UCSD-AML1 (cell line): Measurements from ENCODE around the gene WWOX.

Experiments
- DNase-seq: peaks from one replicate; lab custom pipeline; 2025; ENCODE audit not compliant: unreplicated experiment; lab: John Stamatoyannopoulos, UW

The WWOX gene

DNA sequence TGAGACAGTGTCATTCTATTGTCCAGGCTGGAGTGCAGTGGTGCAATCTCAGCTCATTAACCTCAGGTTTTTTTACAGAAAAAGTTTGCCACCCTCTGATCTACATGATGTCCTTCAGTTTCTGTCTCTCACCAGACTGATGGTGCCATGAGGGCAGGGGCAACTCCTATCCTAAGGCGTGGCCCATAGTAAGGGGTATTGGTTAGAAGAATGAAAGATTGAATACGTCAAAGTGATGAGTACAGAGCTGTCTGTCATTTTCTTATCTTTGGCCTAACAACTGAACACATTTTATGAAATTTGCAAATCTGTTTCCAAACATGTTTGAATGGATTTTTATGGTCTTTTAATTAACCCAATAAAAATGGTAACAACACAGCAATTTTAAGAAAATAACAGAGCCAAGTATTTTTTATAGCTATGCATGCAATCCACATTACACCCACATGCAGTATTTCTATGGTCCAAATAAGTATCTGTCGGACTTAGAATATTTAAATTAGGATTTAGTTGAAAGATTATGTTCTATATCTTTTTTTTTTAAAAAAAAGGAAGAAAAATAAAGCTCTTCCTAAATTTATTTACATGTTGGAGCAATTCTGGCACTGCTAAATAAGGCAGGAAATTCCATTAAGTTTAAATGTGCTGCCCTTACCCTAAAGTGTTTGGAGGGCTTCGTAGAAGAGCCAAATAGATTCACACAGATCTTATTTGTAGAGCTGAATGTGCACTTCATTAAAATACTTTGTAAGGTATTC, 192.8 kb downstream of the WWOX start:
- no peak for DNase-seq

DNA sequence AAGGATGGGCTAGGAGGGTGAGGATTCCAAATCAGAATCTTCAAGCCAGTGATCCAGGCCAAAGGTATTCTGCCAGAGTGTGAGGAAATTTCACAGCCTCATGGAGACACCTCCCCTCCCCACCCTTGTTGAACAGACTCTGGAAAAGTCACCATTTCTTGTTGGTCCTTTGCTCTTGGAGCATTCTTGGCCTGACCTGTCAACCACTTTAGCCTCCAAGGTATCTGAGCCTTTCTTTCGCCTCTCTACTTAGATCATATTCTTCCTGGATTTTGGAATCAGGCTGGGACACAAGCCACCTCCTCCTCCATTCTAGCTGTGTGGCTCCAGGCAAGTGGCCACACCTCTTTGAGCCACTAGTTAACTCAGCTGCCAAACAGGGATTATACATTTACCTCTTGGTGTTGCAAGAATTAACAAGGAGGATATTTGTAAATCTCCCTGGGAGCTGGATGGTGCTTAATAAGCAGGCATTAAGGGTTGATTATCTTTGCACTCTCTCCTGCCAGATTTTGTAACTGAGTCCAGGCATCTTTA, 193.5 kb downstream of the WWOX start:
- DNase-seq, result no peak

- DNase-seq, result no peak
These were observed 195.2 kb downstream of the WWOX start for GRCh38 chr16:78294538-78295225.

GRCh38 chr16:78297066-78297666, 197.7 kb downstream of the WWOX start:
- no peak for DNase-seq

DNA sequence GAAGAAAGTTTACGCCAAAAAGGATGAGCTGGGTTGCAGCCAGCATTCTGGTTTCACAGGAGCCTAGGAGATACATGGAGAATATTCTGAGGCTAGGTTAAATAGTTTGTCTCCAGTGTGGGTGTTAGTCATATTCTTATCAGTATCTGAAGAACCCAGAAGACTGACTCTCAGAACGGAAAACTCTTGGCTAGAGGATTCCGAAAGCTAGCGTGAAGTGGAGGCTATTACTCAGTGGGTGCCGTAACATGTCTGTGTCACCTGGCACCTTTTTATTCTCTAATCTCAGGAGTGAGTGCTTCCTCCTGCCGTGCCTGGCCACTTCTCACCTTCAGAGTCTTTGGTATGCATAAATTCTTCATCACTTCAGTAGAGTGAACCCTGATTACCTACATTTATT, 199.5 kb downstream of the WWOX start:
- DNase-seq, result no peak

DNA sequence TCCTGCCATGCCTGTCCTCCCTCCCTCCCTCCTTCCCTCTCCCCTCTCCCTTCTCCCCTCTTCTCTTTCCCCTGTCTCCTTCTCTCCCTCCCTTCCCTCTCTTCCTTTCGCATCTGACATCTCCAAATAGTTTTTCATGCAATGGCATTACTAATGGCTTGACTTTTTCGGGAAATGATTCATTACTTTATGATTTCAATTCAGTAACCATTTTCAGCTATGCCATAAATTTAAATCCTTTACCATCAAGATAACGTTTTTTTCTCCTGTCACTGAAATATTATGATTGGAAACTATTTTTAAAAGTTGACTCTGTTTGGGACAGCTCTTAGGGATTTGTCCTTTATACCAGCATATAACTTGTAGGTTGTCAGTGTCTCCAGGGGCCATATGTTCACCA, 201.0 kb downstream of the WWOX start:
- DNase-seq, result no peak

DNA sequence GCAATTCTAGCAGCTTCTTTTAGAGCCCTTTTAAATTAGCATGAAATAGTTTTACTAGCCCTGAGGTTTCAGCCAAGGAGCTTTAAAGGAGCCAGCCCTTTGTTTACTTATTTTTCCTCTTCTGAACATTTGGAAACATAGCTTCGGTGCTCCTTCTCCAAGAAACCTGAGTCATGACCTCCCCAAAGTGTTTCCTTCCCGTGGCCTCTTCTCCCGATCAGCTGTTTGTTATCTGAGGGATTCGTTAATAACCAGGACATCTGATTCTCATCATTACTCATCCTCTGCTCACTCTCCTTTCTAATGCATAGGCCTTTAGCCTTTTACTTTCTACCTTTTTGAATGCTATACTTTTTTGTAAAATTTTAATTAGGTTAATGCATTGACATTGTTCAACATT, 204.5 kb downstream of the WWOX start:
- DNase-seq, result no peak

DNA sequence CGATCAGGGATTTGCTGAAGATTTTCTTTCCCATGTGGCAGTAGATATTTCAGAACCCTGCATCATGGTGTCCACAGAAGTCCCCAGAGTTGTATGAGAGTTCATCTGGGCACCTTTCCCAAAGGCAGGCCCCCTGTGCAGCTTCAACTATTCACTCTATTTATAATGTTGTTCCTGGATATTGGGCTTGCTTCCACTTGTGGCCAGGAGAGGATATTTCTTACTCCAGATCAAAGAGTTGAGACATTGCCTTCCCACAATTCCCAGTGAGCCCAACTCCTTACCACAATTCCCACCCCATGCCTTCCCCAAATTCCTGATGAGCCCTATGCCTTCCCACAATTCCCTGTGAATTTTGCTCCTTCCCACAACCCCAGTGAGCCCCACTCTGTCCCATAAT, 206.9 kb downstream of the WWOX start:
- no peak for DNase-seq

- DNase-seq, result no peak
These were observed 208.5 kb downstream of the WWOX start for GRCh38 chr16:78307824-78308528.

- DNase-seq, result no peak
These were observed 210.3 kb downstream of the WWOX start for GRCh38 chr16:78309763-78310162.

DNA sequence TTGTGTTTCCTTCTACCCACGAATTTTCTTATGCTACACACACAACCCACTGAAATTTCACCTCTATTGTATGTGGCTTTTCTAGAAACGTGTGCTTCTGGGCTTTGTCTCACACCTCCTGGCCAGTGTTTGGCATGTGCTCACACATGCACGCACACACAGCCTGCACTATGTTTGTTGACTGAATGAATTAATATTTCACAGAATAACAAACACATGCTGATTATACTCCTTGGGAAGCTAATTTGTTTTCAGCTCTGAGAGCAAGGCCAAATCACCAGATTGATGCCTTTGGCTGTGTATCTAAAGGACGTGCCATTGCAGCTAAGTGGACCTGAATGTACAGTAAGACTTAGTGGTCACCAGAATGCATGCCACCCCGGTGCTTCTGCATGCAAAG, 210.7 kb downstream of the WWOX start:
- DNase-seq, result no peak

DNA sequence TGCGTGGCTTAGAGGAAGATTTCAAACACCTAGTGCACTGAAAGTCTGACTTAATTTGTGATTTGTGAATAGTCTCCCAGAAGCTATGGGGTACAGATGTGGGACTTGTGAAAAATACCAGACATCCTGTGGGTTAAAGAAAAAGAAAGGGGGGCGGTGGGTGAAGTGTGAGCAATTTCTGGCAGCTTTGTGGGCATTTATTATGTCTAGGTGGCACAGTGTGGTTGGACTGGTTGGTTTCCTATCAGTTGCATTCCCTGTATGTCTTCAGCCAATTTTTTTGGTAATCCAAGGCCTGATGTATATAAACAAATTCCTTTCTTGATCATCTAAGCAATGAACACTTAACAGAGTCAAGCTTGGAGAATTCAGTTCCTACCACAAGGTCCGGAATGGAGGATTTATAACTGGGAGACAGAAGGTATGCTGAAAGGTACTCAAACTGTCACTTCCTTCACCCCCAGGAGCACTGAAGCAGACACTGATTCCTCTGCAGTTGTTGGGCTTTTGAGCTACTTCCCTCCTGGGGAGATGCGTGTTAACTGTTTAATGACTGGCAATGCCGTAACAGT, 211.6 kb downstream of the WWOX start:
- DNase-seq, result no peak

GRCh38 chr16:78311831-78312230, 212.4 kb downstream of the WWOX start:
- DNase-seq, result no peak

- no peak for DNase-seq
These were observed 218.2 kb downstream of the WWOX start for GRCh38 chr16:78317564-78318240.

DNA sequence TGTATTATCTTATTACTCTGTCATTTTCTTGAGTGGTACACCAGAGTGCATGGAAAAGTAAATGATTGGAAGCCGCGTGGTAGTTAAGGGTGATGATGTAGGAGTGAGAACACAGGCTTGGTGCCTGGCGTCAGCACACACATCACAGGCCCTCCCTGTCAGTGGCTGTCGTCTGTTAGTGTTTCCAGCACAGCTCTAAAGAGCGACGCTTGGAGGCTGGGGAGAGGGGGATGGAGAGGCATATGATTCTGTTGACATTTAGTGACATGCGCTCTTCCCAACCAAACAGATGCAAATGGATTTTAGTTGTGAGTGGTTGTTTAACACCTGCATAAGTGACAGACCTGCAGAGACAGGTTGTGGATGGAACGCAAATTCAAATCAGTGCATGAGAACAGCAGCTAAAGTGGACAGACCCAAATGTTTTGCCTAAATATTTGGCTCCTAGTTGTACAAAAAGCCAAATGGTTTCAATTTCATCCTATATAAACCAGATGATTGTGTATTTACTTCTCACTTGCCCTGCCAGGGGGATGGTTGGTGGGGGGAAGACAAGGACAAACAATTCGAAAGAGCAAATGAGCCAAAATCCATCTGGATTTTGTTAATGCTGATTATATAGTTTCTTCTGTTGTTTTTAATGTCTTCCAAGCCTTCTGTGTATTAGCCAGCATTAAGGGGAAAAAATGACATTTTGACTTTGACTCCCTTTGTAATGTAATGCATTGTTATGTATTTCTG, 222.3 kb downstream of the WWOX start:
- DNase-seq, result no peak

DNA sequence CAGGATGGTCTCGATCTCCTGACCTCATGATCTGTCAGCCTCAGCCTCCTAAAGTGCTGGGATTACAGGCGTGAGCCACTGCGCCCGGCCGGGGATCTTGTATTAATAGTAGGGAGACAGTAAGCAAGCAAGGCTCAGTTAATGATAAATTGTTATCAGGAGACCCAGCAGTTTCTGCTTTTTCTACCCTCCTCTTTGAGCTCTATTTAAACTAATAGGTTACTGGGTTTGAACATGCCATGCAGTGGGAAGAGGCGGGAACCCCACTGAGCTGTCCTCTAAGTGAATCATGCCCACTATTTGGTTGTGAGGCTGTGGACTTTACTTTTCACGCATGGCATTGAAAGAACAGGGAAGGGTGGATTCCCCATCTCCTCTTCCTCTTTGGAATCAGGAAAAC, 223.9 kb downstream of the WWOX start:
- no peak for DNase-seq

- no peak for DNase-seq
These were observed 225.3 kb downstream of the WWOX start for GRCh38 chr16:78324649-78325285.

GRCh38 chr16:78325468-78326352, 226.3 kb downstream of the WWOX start:
- no peak for DNase-seq
